Suprapubic skin (tissue), 4 donors: ENCODE measurements around the gene LDLRAD4.

Experiments
- EP300 ChIP-seq: sonication (generic); formaldehyde crosslinking; IDR thresholded peaks from one replicate; pipeline ENCODE4 v1.6.1; 2017; ENCODE audit warnings: antibody characterized with exemption
- POLR2A ChIP-seq, 2 donors: fragments of 450-650 bp; IDR thresholded peaks; one replicate each; pipeline ENCODE4 v1.6.1; 2017; ENCODE audit warnings: antibody characterized with exemption in 2 of 2, mild to moderate bottlenecking in 2 of 2, moderate library complexity in 2 of 2
- POLR2AphosphoS5 ChIP-seq, 3 donors: sonication (generic); formaldehyde crosslinking; IDR thresholded peaks; one replicate each; pipeline ENCODE4 v1.6.1; 2017; ENCODE audit warnings: antibody characterized with exemption in 3 of 3
- TF ChIP-seq, protein P1 (sequence below), 2 donors: fragments of 200-600 bp in 1 of 2; fragments of 450-650 bp in 1 of 2; sonication (generic) in 1 of 2; IDR thresholded peaks; one replicate each; pipeline ENCODE4 v1.5.1; 2016 to 2019; ENCODE audit warnings: antibody characterized with exemption in 2 of 2, mild to moderate bottlenecking in 1 of 2, moderate library complexity in 1 of 2

DNA sequence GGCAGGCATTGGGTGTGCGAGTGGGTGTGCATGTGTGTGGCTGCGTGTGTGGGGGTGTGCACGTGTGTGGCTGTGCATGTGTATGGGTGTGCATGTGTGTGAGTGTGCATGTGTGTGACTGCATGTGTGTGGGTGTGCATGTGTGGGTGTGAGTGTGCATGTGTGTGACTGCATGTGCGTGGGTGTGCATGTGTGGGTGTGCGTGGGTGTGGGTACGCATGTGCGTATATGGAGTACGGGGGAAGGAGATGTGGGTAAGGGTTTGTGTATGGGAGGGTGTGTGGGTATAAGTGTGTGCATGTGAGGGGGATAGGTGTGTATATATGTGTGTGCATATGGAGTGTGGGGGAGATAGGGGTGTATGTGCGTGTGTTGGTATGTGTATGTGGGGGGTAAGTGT is 371.4 kb downstream of the LDLRAD4 start:
- TF ChIP-seq, protein P1, sequence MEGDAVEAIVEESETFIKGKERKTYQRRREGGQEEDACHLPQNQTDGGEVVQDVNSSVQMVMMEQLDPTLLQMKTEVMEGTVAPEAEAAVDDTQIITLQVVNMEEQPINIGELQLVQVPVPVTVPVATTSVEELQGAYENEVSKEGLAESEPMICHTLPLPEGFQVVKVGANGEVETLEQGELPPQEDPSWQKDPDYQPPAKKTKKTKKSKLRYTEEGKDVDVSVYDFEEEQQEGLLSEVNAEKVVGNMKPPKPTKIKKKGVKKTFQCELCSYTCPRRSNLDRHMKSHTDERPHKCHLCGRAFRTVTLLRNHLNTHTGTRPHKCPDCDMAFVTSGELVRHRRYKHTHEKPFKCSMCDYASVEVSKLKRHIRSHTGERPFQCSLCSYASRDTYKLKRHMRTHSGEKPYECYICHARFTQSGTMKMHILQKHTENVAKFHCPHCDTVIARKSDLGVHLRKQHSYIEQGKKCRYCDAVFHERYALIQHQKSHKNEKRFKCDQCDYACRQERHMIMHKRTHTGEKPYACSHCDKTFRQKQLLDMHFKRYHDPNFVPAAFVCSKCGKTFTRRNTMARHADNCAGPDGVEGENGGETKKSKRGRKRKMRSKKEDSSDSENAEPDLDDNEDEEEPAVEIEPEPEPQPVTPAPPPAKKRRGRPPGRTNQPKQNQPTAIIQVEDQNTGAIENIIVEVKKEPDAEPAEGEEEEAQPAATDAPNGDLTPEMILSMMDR (IDR thresholded peaks at IDR 0.05): no peak
- TF ChIP-seq POLR2A (IDR thresholded peaks at IDR 0.05) (no peak), EP300 (no peak), POLR2AphosphoS5 (IDR thresholded peaks at IDR 0.05) (no peak)
